Spleen (tissue), 7 donors: Measurements from ENCODE around the gene PLCB1.

ENCODE experiments used
- CTCF ChIP-seq, 11 experiments: fragments of 200-600 bp in 7 of 11; fragments of 450-650 bp in 4 of 11; sonication (generic) in 4 of 11; IDR thresholded peaks in 8 of 11; conservative IDR thresholded peaks in 3 of 11; 1 replicate in 7 of 11; 2 replicates in 4 of 11; pipeline versions ENCODE4 v1.4.0 to v1.8.0; 2016 to 2021; ENCODE audit warnings: antibody characterized with exemption in 11 of 11, inconsistent platforms in 4 of 11, mild to moderate bottlenecking in 1 of 11
- POLR2A ChIP-seq, 3 donors: fragments of 450-650 bp; IDR thresholded peaks; one replicate each; pipeline ENCODE4 v1.5.1; 2017; ENCODE audit warnings: antibody characterized with exemption in 3 of 3, mild to moderate bottlenecking in 1 of 3
- donor health status: DM: no; HTN: no; CAD: no; lungs with moderate emphysema.
- donor health status: DM: no; HTN: no; CAD: no.
- donor health status: DM: no; HTN: no; CAD: no.

- TF ChIP-seq CTCF (IDR thresholded peaks at IDR 0.05 in 8 of 11, conservative IDR thresholded peaks at IDR 0.05 in 3 of 11): no peak
- no peak for TF ChIP-seq POLR2A (IDR thresholded peaks at IDR 0.05)
These were observed 387.8 kb downstream of the PLCB1 start for GRCh38 chr20:8519887-8520286.
